ENCODE results near the gene LMNB1. TPM values are rescaled to one million over a fixed set of nuclear protein-coding genes. Genes with fewer than 3 reads are reported as not detected.
A peak's percentile ranks its signal among the peaks of the same experiment; 100 is the strongest.
"Not testable (repeated sequence)": the region's sequence is repeated elsewhere in the genome, so short reads cannot be mapped to it uniquely, and the experiment has no call there.

The LMNB1 gene
- total RNA-seq, 2 experiments from 2014 or later: 209 to 240 TPM

- peaks cover 51% of the 10 kb centered on the region for H3K4me1 Mint-ChIP-seq
- no peaks in the 10 kb centered on the region for H3K9me3 Mint-ChIP-seq (ENCODE audit: low read depth)
- H3K27me3 Mint-ChIP-seq: no peaks in the 10 kb centered on the region
- no peak for DNase-seq
- intact Hi-C loops (cut with DNase I, micrococcal nuclease): no loop called here
- no peak for ATAC-seq
- H3K27ac Mint-ChIP-seq: no peak overlapping the region
- no peak overlapping the region for H3K4me3 Mint-ChIP-seq
- CTCF ChIA-PET: interaction anchor here (0.6 to 1.9 kb wide), 6 partner anchors 11 to 149 kb away, joined by 3 to 13 read pairs (median 6); no protein-coding TSS in a partner anchor
- H3K36me3 Mint-ChIP-seq (ENCODE audit: low read depth): peaks cover 66% of the 10 kb centered on the region
- POLR2A ChIA-PET: interaction anchor here (0.6 to 1.3 kb wide), 2 partner anchors 30 to 97 kb away, joined by 3 to 5 read pairs; no protein-coding TSS in a partner anchor
Measured at GRCh38 chr5:126808521-126808988, 31.6 kb downstream of the LMNB1 start.

DNA sequence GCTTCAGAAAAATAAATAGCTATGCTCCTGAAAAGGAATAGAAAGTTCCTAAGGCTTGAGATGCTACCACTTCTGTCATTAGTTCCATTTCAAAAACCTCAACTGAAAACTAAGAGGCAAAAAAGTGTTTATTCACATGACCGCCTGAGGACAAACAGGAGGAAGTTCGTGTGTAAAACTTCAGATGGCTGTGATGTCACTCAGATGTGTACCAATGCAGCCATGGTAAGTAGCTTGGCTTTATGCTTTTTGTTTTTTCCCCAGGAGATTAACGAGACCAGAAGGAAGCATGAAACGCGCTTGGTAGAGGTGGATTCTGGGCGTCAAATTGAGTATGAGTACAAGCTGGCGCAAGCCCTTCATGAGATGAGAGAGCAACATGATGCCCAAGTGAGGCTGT is 33.0 kb downstream of the LMNB1 start:
- no peak for DNase-seq
- intact Hi-C loops (cut with DNase I, micrococcal nuclease): loop anchor here (2.0 kb wide), 3 partner anchors 31 to 363 kb away; no protein-coding TSS in a partner anchor
- Mint-ChIP-seq H3K36me3 (ENCODE audit: low read depth) (peaks cover 73% of the 10 kb centered on the region), H3K27me3 (no peaks in the 10 kb centered on the region), H3K4me1 (peaks cover 48% of the 10 kb centered on the region), H3K4me3 (no peak overlapping the region), H3K27ac (peak overlapping the region; percentile 95), H3K9me3 (ENCODE audit: low read depth) (no peaks in the 10 kb centered on the region)
- ChIA-PET CTCF (interaction anchor here (0.8 to 1.9 kb wide), 9 partner anchors 15 to 511 kb away, joined by 3 to 13 read pairs (median 4); no protein-coding TSS in a partner anchor), POLR2A (interaction anchor here (0.6 to 1.3 kb wide), 3 partner anchors 30 to 135 kb away, joined by 3 to 8 read pairs (median 5); no protein-coding TSS in a partner anchor)
- no peak for ATAC-seq

DNA sequence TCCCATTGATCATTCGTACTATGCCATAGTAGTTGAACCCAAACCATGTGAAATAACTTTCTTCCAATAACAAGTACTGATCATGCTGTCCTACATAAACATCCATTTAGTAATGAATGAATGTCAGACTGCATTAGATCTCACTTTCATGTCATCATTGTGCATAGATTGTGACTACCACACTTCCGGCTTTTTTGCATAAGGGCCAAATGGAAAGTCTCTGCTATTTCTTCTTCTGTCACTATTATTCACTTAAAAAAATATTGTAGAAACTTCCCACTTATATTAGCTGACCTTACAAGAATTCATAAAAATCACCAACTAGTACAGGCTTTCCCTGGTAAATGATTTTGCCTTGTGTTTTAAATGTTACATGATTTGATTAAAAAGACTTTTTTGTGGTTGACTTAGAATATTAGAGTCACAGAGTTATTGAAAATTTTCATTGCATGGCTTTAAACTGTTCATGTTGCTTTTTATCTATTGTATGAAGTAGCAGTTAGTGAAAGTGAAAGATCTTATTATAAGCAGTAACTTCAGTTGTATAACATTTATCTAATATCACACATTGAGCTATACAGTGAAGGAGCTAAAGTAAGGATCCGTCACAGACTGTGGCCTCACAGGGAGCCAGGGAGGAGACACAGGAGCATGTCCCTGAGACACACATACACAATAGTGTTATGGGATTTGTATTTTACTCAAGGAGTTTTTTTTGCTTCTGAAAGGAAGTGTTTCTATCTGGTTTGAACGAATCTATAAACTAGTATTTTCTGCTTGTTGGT is 33.9 kb downstream of the LMNB1 start:
- Mint-ChIP-seq H3K4me1 (peaks cover 45% of the 10 kb centered on the region), H3K9me3 (ENCODE audit: low read depth) (no peaks in the 10 kb centered on the region), H3K4me3 (peak overlapping the region; percentile 60), H3K27me3 (no peaks in the 10 kb centered on the region), H3K36me3 (ENCODE audit: low read depth) (peaks cover 70% of the 10 kb centered on the region), H3K27ac (peak overlapping the region; percentile 95)
- intact Hi-C loops (cut with DNase I, micrococcal nuclease): loop anchor here (1.0 to 2.0 kb wide), 5 partner anchors 32 to 364 kb away; partner anchors contain the start of gene MARCHF3 (in 1 of the 2)
- DNase-seq (no peak), ATAC-seq (no peak)
- CTCF ChIA-PET: interaction anchor here (0.7 to 2.2 kb wide), 17 partner anchors 9 to 220 kb away, joined by 3 to 16 read pairs (median 4); partner anchors contain the start of genes LMNB1 and MARCHF3
- POLR2A ChIA-PET: interaction anchor here (0.8 to 1.6 kb wide), 5 partner anchors 13 to 43 kb away, joined by 3 to 57 read pairs (median 3); partner anchors contain the start of gene LMNB1

GRCh38 chr5:126811515-126812198 is 34.7 kb downstream of the LMNB1 start:
- peak overlapping the region; percentile 60 for H3K4me3 Mint-ChIP-seq
- peak; percentile 89 for ATAC-seq

DNA sequence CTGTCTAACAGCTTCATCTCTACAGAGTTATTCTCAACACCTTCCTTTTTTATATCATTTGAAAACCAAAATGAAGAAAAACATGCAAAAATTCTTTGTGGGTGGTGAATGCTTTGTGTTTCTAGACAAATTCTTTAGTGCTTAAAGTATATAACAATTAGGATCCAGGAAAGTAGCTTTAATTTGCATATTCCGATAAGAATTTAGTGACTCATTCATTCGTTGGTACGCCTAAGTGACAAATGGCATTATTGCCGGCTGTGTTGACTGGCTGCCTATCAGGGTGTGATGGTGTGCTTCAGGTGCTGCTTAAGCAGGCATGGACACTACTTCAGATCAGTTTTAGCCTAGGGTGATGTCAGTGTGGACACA is 35.2 kb downstream of the LMNB1 start:
- intact Hi-C loops (cut with DNase I, micrococcal nuclease): loop anchor here in 1 of 2 experiments (1.0 kb wide), 2 partner anchors 136 to 176 kb away; no protein-coding TSS in a partner anchor
- Mint-ChIP-seq H3K27me3 (no peaks in the 10 kb centered on the region), H3K4me3 (peak overlapping the region; percentile 60), H3K9me3 (ENCODE audit: low read depth) (no peaks in the 10 kb centered on the region), H3K4me1 (peaks cover 43% of the 10 kb centered on the region), H3K36me3 (ENCODE audit: low read depth) (peaks cover 68% of the 10 kb centered on the region), H3K27ac (peak overlapping the region; percentile 95)
- POLR2A ChIA-PET: interaction anchor here (0.6 to 1.6 kb wide), 9 partner anchors 11 to 705 kb away, joined by 3 to 57 read pairs (median 3); partner anchors contain the start of genes LMNB1 and PRRC1
- CTCF ChIA-PET: interaction anchor here (0.7 to 2.2 kb wide), 9 partner anchors 10 to 262 kb away, joined by 3 to 16 read pairs (median 4); partner anchors contain the start of genes LMNB1 and MARCHF3
- ATAC-seq: peak; percentile 22
- DNase-seq: peak; percentile 32

More at GRCh38 chr5:126811515-126812198, 34.7 kb downstream of the LMNB1 start:
- intact Hi-C loops (cut with DNase I, micrococcal nuclease): loop anchor here (1.0 to 2.0 kb wide), 7 partner anchors 33 to 365 kb away; partner anchors contain the start of gene MARCHF3 (in 1 of the 2)
- CTCF ChIA-PET: interaction anchor here (0.7 to 2.2 kb wide), 13 partner anchors 9 to 262 kb away, joined by 3 to 16 read pairs (median 4); partner anchors contain the start of genes LMNB1 and MARCHF3
- Mint-ChIP-seq H3K27ac (peak overlapping the region; percentile 95), H3K27me3 (no peaks in the 10 kb centered on the region), H3K36me3 (ENCODE audit: low read depth) (peaks cover 68% of the 10 kb centered on the region), H3K9me3 (ENCODE audit: low read depth) (no peaks in the 10 kb centered on the region), H3K4me1 (peaks cover 43% of the 10 kb centered on the region)
- POLR2A ChIA-PET: interaction anchor here (0.6 to 1.6 kb wide), 11 partner anchors 11 to 706 kb away, joined by 3 to 57 read pairs (median 3); partner anchors contain the start of genes LMNB1 and PRRC1
- DNase-seq: peak; percentile 71

DNA sequence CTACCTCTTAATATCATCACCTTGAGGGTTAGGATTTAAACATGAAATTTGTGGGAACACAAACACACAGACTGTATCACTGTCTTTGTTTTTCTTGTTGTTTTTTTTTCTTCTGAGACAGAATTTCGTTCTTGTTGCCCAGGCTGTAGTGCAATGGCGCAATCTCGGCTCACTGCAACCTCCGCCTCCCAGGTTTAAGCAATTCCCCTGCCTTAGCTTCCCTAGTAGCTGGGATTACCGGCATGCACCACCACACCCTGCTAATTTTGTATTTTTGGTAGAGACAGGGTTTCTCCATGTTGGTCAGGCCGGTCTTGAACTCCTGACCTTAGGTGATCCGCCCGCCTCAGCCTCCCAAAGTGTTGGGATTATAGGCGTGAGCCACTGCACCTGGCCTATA is 36.9 kb downstream of the LMNB1 start:
- POLR2A ChIA-PET; H3K27ac Mint-ChIP-seq; H3K4me3 Mint-ChIP-seq; DNase-seq; H3K27me3 Mint-ChIP-seq; intact Hi-C loops (cut with DNase I, micrococcal nuclease); ATAC-seq; H3K9me3 Mint-ChIP-seq (ENCODE audit: low read depth): not testable (repeated sequence)
- peaks cover 40% of the 10 kb centered on the region for H3K4me1 Mint-ChIP-seq
- CTCF ChIA-PET: interaction anchor here (0.7 to 1.7 kb wide), 2 partner anchors 10 to 17 kb away, joined by 3 read pairs; no protein-coding TSS in a partner anchor
- H3K36me3 Mint-ChIP-seq (ENCODE audit: low read depth): peaks cover 74% of the 10 kb centered on the region

- intact Hi-C loops (cut with DNase I, micrococcal nuclease): no loop called here
- H3K4me1 Mint-ChIP-seq: peaks cover 34% of the 10 kb centered on the region
- ChIA-PET POLR2A (interaction anchor here (0.5 to 0.7 kb wide), 2 partner anchors 11 to 26 kb away, joined by 3 to 4 read pairs; no protein-coding TSS in a partner anchor), CTCF (interaction anchor here (1.7 kb wide), 1 partner anchor 16 kb away, joined by 3 read pairs; no protein-coding TSS in a partner anchor)
- no peaks in the 10 kb centered on the region for H3K9me3 Mint-ChIP-seq (ENCODE audit: low read depth)
- H3K4me3 Mint-ChIP-seq: no peak overlapping the region
- no peaks in the 10 kb centered on the region for H3K27me3 Mint-ChIP-seq
- H3K36me3 Mint-ChIP-seq (ENCODE audit: low read depth): peaks cover 68% of the 10 kb centered on the region
- peak overlapping the region; percentile 20 for H3K27ac Mint-ChIP-seq
- ATAC-seq (no peak), DNase-seq (no peak)
Measured at GRCh38 chr5:126814721-126815404, 37.9 kb downstream of the LMNB1 start.

DNA sequence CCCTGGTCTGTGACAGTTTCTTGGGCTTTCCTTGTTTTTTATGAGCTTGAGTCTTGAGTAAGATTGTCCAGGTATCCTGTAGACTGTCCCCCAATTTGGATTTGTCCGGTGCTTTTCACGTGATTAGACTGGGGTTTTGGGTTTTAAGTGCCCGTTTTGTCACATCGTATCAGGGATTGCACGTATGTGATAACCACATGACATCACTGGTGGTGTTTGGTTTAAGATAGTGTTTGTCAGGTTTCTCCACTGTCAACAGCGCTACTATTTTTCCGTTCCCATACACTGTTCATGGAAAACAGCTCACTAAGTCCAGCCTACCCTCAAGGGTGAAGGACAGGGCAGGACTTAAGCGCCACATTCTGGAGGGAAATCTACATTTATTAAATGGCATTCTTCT is 39.7 kb downstream of the LMNB1 start:
- H3K9me3 Mint-ChIP-seq (ENCODE audit: low read depth): no peaks in the 10 kb centered on the region
- peak overlapping the region; percentile 1 for H3K27ac Mint-ChIP-seq
- POLR2A ChIA-PET: no interaction called here
- no peak for ATAC-seq
- peaks cover 16% of the 10 kb centered on the region for H3K4me1 Mint-ChIP-seq
- H3K4me3 Mint-ChIP-seq: no peak overlapping the region
- no peak for DNase-seq
- intact Hi-C loops (cut with DNase I, micrococcal nuclease): no loop called here
- H3K27me3 Mint-ChIP-seq: no peaks in the 10 kb centered on the region
- H3K36me3 Mint-ChIP-seq (ENCODE audit: low read depth): peaks cover 63% of the 10 kb centered on the region
- CTCF ChIA-PET: interaction anchor here (0.8 kb wide), 1 partner anchor 14 kb away, joined by 3 read pairs; no protein-coding TSS in a partner anchor

- no peak for DNase-seq
- Mint-ChIP-seq H3K36me3 (ENCODE audit: low read depth) (peaks cover 55% of the 10 kb centered on the region), H3K4me1 (peaks cover 7% of the 10 kb centered on the region), H3K27me3 (no peaks in the 10 kb centered on the region), H3K27ac (no peak overlapping the region), H3K4me3 (no peak overlapping the region), H3K9me3 (ENCODE audit: low read depth) (no peaks in the 10 kb centered on the region)
- CTCF ChIA-PET: interaction anchor here (1.0 kb wide), 1 partner anchor 12 kb away, joined by 3 read pairs; no protein-coding TSS in a partner anchor
- POLR2A ChIA-PET: no interaction called here
- ATAC-seq: no peak
- intact Hi-C loops (cut with DNase I, micrococcal nuclease): no loop called here
Measured at GRCh38 chr5:126818736-126819135, 41.8 kb downstream of the LMNB1 start.

GRCh38 chr5:126819253-126819652 is 42.3 kb downstream of the LMNB1 start:
- intact Hi-C loops (cut with DNase I, micrococcal nuclease): no loop called here
- ChIA-PET POLR2A (no interaction called here), CTCF (interaction anchor here (1.0 kb wide), 1 partner anchor 12 kb away, joined by 3 read pairs; no protein-coding TSS in a partner anchor)
- no peaks in the 10 kb centered on the region for H3K27me3 Mint-ChIP-seq
- no peak overlapping the region for H3K27ac Mint-ChIP-seq
- no peaks in the 10 kb centered on the region for H3K9me3 Mint-ChIP-seq (ENCODE audit: low read depth)
- peaks cover 6% of the 10 kb centered on the region for H3K4me1 Mint-ChIP-seq
- ATAC-seq (no peak), DNase-seq (no peak)
- no peak overlapping the region for H3K4me3 Mint-ChIP-seq
- peaks cover 49% of the 10 kb centered on the region for H3K36me3 Mint-ChIP-seq (ENCODE audit: low read depth)
